ENCODE measurements around the gene UBAC1.

Gene UBAC1

GRCh38 chr9:135950135-135950682, 11.0 kb downstream of the UBAC1 start:
- no peak for ATAC-seq

GRCh38 chr9:135949501-135950134, 11.6 kb downstream of the UBAC1 start:
- no peak for TF ChIP-seq PPARA (CRISPR knock-in tag; IDR thresholded peaks at IDR 0.05; ENCODE audit: borderline replicate concordance)
- no peak for TF ChIP-seq PATZ1 (CRISPR knock-in tag; IDR thresholded peaks at IDR 0.05; ENCODE audit: borderline replicate concordance)
- no peak for TF ChIP-seq ZNF8 (CRISPR knock-in tag; IDR thresholded peaks at IDR 0.05)
- no peak for TF ChIP-seq CREB5 (CRISPR knock-in tag; IDR thresholded peaks at IDR 0.05; ENCODE audit: low read depth)
- ATAC-seq, result no peak

More at GRCh38 chr9:135950135-135950682, 11.0 kb downstream of the UBAC1 start:
- TF ChIP-seq ZC3H10 (CRISPR knock-in tag; IDR thresholded peaks at IDR 0.05) (no peak), ZFP30 (CRISPR knock-in tag; IDR thresholded peaks at IDR 0.05) (no peak), CSRNP3 (CRISPR knock-in tag; IDR thresholded peaks at IDR 0.05) (no peak), ZFP3 (CRISPR knock-in tag; IDR thresholded peaks at IDR 0.05) (no peak), OSR1 (CRISPR knock-in tag; IDR thresholded peaks at IDR 0.05) (no peak), GLIS3 (CRISPR knock-in tag; IDR thresholded peaks at IDR 0.05) (no peak), TOX (CRISPR knock-in tag; IDR thresholded peaks at IDR 0.05; ENCODE audit: borderline replicate concordance) (no peak), PATZ1 (CRISPR knock-in tag; IDR thresholded peaks at IDR 0.05; ENCODE audit: borderline replicate concordance) (no peak), TCF4 (CRISPR knock-in tag; IDR thresholded peaks at IDR 0.05; ENCODE audit: borderline replicate concordance) (no peak), ESRRG (CRISPR knock-in tag; IDR thresholded peaks at IDR 0.05) (no peak), ZNF70 (CRISPR knock-in tag; IDR thresholded peaks at IDR 0.05) (no peak), ISL1 (CRISPR knock-in tag; IDR thresholded peaks at IDR 0.05) (no peak), ZNF565 (CRISPR knock-in tag; conservative IDR thresholded peaks at IDR 0.05; ENCODE audit: low read depth) (no peak), RARB (CRISPR knock-in tag; IDR thresholded peaks at IDR 0.05) (no peak), CREB5 (CRISPR knock-in tag; IDR thresholded peaks at IDR 0.05; ENCODE audit: low read depth) (no peak), SNAI2 (CRISPR knock-in tag; IDR thresholded peaks at IDR 0.05) (no peak), CSDC2 (CRISPR knock-in tag; IDR thresholded peaks at IDR 0.05) (no peak)

GRCh38 chr9:135948968-135949367, 12.2 kb downstream of the UBAC1 start:
- TF ChIP-seq ZFP3 (CRISPR knock-in tag; IDR thresholded peaks at IDR 0.05) (no peak), SNAI2 (CRISPR knock-in tag; IDR thresholded peaks at IDR 0.05) (no peak), ARNTL (CRISPR knock-in tag; IDR thresholded peaks at IDR 0.05; ENCODE audit: borderline replicate concordance, low read depth) (no peak), RARB (CRISPR knock-in tag; IDR thresholded peaks at IDR 0.05) (no peak), BACH2 (CRISPR knock-in tag; IDR thresholded peaks at IDR 0.05; ENCODE audit: borderline replicate concordance) (no peak)
- ATAC-seq, result no peak

GRCh38 chr9:135948446-135948845, 12.7 kb downstream of the UBAC1 start:
- TF ChIP-seq OSR1 (CRISPR knock-in tag; IDR thresholded peaks at IDR 0.05) (no peak), TOX (CRISPR knock-in tag; IDR thresholded peaks at IDR 0.05; ENCODE audit: borderline replicate concordance) (no peak), ISL1 (CRISPR knock-in tag; IDR thresholded peaks at IDR 0.05) (no peak), GLIS3 (CRISPR knock-in tag; IDR thresholded peaks at IDR 0.05) (no peak), CSDC2 (CRISPR knock-in tag; IDR thresholded peaks at IDR 0.05) (no peak), ARNTL (CRISPR knock-in tag; IDR thresholded peaks at IDR 0.05; ENCODE audit: borderline replicate concordance, low read depth) (no peak), TSHZ2 (CRISPR knock-in tag; IDR thresholded peaks at IDR 0.05) (no peak), ZNF8 (CRISPR knock-in tag; IDR thresholded peaks at IDR 0.05) (no peak), TCF4 (CRISPR knock-in tag; IDR thresholded peaks at IDR 0.05; ENCODE audit: borderline replicate concordance) (no peak), ZC3H10 (CRISPR knock-in tag; IDR thresholded peaks at IDR 0.05) (no peak), ZFP3 (CRISPR knock-in tag; IDR thresholded peaks at IDR 0.05) (no peak)

More at GRCh38 chr9:135948446-135948845, 12.7 kb downstream of the UBAC1 start:
- ATAC-seq, result no peak

Data from SK-N-SH treated with all-trans-retinoic acid at 6 μM for 48 hours (cell line).